NCI-H2081 (cell line): ENCODE data around the gene COMMD3.
A peak's percentile ranks its signal among the peaks of the same experiment; 100 is the strongest.

Experiments
- DNase-seq, 2 experiments: peaks; one replicate each; lab custom pipeline; 2025; lab: John Stamatoyannopoulos, UW

COMMD3 gene

GRCh38 chr10:22319980-22320558 lies 3.9 kb downstream of the COMMD3 start:
- DNase-seq = no peak

- DNase-seq = peak; percentile 62 to 70
Observed at GRCh38 chr10:22320591-22321155, 4.5 kb downstream of the COMMD3 start, which contains the start of gene BMI1. TSS of gene BMI1 (plus strand) at chr10:22321099. CDS start at chr10:22326450, 5,351 bp downstream.

- peak; percentile 42 to 55 for DNase-seq
Observed at GRCh38 chr10:22321156-22321923, 5.2 kb downstream of the COMMD3 start.

- DNase-seq = no peak
Observed at GRCh38 chr10:22321924-22322640, 5.9 kb downstream of the COMMD3 start.

GRCh38 chr10:22322641-22323160 lies 6.5 kb downstream of the COMMD3 start:
- no peak for DNase-seq

GRCh38 chr10:22323538-22324305 lies 7.5 kb downstream of the COMMD3 start:
- DNase-seq = no peak

- DNase-seq = no peak
Observed at GRCh38 chr10:22324413-22324812, 8.2 kb downstream of the COMMD3 start.

GRCh38 chr10:22324893-22325271 lies 8.7 kb downstream of the COMMD3 start:
- DNase-seq = no peak

GRCh38 chr10:22325272-22326144 lies 9.3 kb downstream of the COMMD3 start:
- peak; percentile 65 to 68 for DNase-seq

- no peak for DNase-seq
Observed at GRCh38 chr10:22326145-22326702, 10.0 kb downstream of the COMMD3 start.

- no peak for DNase-seq
Observed at GRCh38 chr10:22329150-22329549, 13.0 kb downstream of the COMMD3 start.

- DNase-seq = no peak
Observed at GRCh38 chr10:22332116-22332692, 16.0 kb downstream of the COMMD3 start.

GRCh38 chr10:22333167-22333974 lies 17.2 kb downstream of the COMMD3 start:
- no peak for DNase-seq

- no peak for DNase-seq
Observed at GRCh38 chr10:22333975-22334282, 17.7 kb downstream of the COMMD3 start.

- no peak for DNase-seq
Observed at GRCh38 chr10:22334414-22335172, 18.4 kb downstream of the COMMD3 start.

- no peak for DNase-seq
Observed at GRCh38 chr10:22335173-22335933, 19.2 kb downstream of the COMMD3 start.

- no peak for DNase-seq
Observed at GRCh38 chr10:22338185-22338900, 22.2 kb downstream of the COMMD3 start.
